HG03460 (cell line): ENCODE data around the gene COX17.

Source experiments
- ATAC-seq: cut with Tn5 transposase; IDR thresholded peaks from one replicate; pipeline ENCODE4 v1.9.1; 2021; ENCODE audit not compliant: unreplicated experiment

The COX17 gene

GRCh38 chr3:119675188-119675874 lies 1.9 kb downstream of the COX17 start:
- ATAC-seq, result no peak

- ATAC-seq, result no peak
These were observed 3.3 kb downstream of the COX17 start for GRCh38 chr3:119673875-119674274.

GRCh38 chr3:119672776-119673175 lies 4.4 kb downstream of the COX17 start:
- ATAC-seq, result no peak

- no peak for ATAC-seq
These were observed 7.2 kb downstream of the COX17 start for GRCh38 chr3:119669906-119670570.

GRCh38 chr3:119665954-119666559 lies 11.1 kb downstream of the COX17 start:
- no peak for ATAC-seq

GRCh38 chr3:119664850-119665379 lies 12.3 kb downstream of the COX17 start:
- no peak for ATAC-seq

GRCh38 chr3:119664370-119664769 lies 12.8 kb downstream of the COX17 start:
- ATAC-seq, result no peak

GRCh38 chr3:119663885-119664284 lies 13.3 kb downstream of the COX17 start:
- no peak for ATAC-seq

- ATAC-seq, result no peak
These were observed 14.4 kb downstream of the COX17 start for GRCh38 chr3:119662604-119663373.

GRCh38 chr3:119660474-119661440 lies 16.4 kb downstream of the COX17 start, which contains the start of gene POPDC2:
POPDC2 (minus strand) TSS chr3:119660589; CDS start chr3:119660423, 166 bp downstream.
- ATAC-seq, result no peak

- no peak for ATAC-seq
These were observed 17.5 kb downstream of the COX17 start for GRCh38 chr3:119659606-119660291.

GRCh38 chr3:119658994-119659393 lies 18.2 kb downstream of the COX17 start:
- no peak for ATAC-seq

- ATAC-seq, result no peak
These were observed 19.1 kb downstream of the COX17 start for GRCh38 chr3:119657887-119658702.

- ATAC-seq, result no peak
These were observed 23.3 kb downstream of the COX17 start for GRCh38 chr3:119653876-119654275.

GRCh38 chr3:119652306-119653033 lies 24.7 kb downstream of the COX17 start:
- no peak for ATAC-seq

- no peak for ATAC-seq
These were observed 27.4 kb downstream of the COX17 start for GRCh38 chr3:119649761-119650160.

- no peak for ATAC-seq
These were observed 29.2 kb downstream of the COX17 start for GRCh38 chr3:119647843-119648575.
